SK-N-DZ (cell line): ENCODE measurements around the gene CREB3. TPM values are rescaled to one million over a fixed set of nuclear protein-coding genes. Genes with fewer than 3 reads are reported as not detected.
A peak's percentile ranks its signal among the peaks of the same experiment; 100 is the strongest.

ENCODE experiments used
- DNase-seq: peaks from one replicate; pipeline ENCODE4 v3.0.0-alpha.2; 2015; ENCODE audit warnings: low spot score
- polyA plus RNA-seq, 2 experiments: library from polyadenylated mRNA; depleted of rRNA; stranded (reverse); fragments of >200 nt; gene quantifications; 2 replicates each; pipeline ENCODE4 v1.2.3, GENCODE V29; 2014

The CREB3 gene, protein sequence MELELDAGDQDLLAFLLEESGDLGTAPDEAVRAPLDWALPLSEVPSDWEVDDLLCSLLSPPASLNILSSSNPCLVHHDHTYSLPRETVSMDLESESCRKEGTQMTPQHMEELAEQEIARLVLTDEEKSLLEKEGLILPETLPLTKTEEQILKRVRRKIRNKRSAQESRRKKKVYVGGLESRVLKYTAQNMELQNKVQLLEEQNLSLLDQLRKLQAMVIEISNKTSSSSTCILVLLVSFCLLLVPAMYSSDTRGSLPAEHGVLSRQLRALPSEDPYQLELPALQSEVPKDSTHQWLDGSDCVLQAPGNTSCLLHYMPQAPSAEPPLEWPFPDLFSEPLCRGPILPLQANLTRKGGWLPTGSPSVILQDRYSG
- polyA plus RNA-seq (2014; cell fraction: cytosol; rRNA removed), result 45.0 and 48.4 TPM in 2 replicates
- polyA plus RNA-seq (2014; cell fraction: nucleus; rRNA removed), result 28.7 and 30.2 TPM in 2 replicates

DNA sequence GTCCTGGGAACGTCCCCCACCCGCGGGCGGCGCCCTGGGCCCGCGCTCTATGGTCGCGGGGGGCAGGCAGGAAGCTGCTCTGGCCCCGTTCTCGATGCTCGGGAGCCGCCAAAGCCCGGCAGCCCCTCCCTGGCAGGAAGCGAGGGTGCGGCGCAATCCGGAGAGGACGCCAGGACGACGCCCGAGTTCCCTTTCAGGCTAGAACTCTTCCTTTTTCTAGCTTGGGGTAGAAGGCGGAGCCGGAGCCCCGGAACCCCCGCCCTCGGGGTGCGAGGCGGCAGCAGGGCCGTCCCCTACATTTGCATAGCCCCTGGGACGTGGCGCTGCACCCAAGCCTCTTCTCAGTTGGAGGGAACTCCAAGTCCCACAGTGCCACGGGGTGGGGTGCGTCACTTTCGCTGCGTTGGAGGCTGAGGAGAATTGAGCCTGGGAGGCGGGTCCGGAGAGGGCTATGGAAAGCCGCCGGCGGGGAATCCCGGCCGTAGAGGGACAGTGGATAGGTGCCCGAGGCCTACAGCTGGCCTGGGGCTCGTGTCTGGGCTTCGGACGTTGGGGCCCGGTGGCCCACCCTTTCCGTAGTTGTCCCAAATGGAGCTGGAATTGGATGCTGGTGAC is at the start of gene CREB3, which contains the start of gene TLN1:
CREB3 (plus strand) TSS at position 482 of the 615 bp plus-strand sequence; CDS start at position 589, 107 bp downstream.
TLN1 (minus strand) TSS at position 11 of the 615 bp plus-strand sequence. CDS start 6,501 bp downstream, outside the sequence.
- peak; percentile 98 for DNase-seq

DNA sequence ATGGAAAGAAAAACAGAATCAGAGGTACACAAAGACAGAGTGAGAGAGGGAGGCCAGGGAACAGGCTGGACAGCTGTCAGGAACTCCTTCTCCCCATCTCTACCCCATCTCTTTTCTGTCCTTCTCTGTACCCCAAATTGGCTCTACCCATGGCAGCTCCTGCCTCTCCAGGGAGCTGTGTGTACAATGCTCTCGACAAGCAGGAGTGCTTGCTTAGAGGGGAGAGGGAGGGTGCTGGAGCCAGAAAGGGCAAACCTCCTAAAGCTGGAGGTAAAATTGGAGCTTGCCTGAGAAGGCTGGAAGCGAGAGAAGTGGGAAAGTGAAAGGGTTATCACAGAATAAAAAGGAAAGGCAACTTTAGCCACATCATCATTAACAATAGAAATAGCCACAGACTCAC is 49.1 kb upstream of the CREB3 start:
- no peak for DNase-seq

DNA sequence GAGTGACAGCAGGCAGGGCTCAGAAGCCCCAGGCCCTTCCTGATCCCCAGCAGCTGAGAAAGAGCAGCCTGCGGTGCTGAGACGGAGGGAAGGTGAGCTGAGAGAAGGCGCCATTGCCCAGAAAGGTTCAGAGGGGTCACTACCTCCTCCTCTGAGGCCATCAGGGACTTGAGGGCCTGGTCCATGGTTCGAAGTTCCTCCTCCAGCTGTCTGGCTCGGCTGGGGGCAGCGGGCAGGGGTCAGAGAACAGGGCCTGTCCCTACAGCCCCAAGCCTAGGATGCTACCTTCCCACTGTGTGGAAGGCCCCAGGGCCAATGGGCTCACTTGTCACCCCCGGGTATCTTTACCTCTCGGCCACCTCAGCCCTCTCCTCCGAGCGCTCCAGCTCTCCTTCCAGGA is 47.5 kb upstream of the CREB3 start:
- DNase-seq, result no peak

DNA sequence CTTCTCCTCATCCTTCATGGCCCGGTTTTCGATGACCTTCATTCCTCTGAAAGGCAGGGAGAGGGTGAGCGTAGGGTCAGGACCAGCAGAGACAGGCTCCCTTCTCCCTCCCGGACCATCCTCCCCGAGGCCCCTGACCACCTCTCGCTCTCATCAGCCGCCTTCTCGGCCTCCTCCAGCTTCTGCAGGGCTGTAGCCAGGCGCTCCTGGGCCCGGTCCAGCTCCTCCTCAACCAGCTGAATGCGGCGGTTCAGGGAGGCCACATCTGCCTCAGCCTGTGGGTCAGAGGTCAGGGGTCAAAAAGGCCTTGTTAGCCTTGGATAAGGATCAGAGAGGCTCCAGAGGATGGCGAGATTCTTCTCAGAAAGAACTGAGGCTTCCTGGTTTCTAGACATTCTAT is 47.0 kb upstream of the CREB3 start:
- DNase-seq, result no peak

DNA sequence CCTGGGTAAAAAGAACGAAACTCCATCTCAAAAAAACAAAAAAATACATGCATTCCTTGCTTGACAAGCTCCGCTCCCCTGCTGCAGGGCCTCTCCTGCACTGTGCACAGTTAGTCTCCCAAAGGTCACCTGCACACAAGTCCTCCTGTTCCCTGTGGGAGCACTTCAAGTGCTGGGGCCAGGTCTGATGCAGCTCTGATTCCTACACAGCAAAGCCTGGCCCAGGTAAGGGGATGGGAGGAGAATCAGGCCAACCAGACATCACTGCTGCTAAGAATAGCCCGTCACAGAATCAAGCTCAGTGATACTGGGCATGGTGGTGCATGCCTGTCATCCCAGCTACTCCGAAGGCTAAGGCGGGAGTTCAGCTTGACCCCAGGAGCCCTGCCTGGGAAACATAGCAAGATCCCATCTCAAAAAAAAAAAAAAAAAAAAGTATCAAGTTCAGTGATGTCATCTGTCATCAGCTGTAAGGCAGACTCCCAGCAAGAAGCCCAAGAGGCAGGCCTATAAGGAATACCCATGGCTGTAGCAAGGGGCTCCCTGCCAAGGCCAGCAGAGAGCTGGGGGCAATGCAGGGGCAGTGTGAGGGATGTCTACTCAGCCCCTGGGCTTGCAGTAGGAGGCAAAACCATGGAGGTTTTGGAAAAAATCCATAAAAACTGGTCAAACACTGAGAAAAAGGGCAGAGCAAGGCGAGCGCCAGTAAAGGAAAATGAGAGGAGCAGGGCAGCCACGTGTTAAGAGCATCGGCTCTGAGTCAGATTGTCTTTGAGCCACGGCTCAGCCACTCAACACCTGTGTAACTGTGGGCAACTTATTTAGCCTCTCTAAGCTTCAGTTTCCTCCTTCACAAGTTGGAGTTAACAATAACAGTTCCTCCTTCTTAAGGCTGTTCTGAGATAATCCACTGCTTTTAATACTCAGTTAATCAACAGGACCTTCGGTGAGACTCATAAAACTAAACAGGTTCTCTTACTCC is 46.0 kb upstream of the CREB3 start:
- DNase-seq, result peak; percentile 32

DNA sequence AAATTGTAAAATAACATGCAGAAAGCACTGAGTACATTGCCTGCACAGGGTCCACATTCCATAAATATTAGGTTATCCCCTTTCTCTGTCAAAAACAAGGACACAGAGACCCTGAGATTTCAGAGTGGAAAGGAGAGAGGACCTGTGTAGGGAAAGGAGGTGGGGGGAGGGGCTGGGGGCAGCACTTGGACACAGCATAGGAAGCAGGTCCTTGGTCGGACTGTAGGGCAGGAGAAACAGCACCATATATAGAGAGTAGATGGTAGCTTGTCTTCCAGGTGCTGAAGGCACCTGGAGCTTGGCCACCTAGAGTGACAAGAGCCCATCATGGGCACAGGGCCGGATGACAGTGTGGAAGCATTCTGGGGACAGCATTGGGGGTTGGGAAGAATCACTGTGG is 45.2 kb upstream of the CREB3 start:
- no peak for DNase-seq

DNA sequence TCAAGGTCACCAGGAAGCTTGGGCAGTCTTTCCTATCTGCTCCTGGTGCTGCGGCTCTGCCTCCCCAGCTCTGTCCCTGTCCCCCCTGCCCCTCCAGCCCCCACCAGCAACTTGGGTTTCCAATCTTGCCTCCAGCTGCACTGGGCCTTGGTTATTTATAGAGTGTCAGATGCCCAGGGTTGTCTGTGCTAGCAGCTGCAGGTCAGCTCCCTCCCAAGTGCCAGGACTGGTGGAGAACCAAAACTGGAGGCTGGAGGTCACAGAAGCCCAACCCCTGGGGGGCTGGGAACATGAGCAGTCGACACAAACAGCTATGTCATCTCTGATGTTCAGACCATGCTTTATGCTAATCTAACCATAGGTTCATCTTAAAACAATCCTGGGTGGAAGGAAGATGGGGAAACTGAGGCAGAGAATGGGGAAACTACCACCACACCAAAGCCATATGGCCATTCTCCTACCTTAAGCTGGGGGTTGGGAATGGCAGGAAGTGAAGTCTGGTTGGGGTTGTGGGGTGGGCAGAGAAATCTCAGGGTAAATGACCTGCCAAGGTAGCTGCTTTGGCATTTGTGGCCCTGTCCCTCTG is 44.4 kb upstream of the CREB3 start:
- DNase-seq, result no peak

DNA sequence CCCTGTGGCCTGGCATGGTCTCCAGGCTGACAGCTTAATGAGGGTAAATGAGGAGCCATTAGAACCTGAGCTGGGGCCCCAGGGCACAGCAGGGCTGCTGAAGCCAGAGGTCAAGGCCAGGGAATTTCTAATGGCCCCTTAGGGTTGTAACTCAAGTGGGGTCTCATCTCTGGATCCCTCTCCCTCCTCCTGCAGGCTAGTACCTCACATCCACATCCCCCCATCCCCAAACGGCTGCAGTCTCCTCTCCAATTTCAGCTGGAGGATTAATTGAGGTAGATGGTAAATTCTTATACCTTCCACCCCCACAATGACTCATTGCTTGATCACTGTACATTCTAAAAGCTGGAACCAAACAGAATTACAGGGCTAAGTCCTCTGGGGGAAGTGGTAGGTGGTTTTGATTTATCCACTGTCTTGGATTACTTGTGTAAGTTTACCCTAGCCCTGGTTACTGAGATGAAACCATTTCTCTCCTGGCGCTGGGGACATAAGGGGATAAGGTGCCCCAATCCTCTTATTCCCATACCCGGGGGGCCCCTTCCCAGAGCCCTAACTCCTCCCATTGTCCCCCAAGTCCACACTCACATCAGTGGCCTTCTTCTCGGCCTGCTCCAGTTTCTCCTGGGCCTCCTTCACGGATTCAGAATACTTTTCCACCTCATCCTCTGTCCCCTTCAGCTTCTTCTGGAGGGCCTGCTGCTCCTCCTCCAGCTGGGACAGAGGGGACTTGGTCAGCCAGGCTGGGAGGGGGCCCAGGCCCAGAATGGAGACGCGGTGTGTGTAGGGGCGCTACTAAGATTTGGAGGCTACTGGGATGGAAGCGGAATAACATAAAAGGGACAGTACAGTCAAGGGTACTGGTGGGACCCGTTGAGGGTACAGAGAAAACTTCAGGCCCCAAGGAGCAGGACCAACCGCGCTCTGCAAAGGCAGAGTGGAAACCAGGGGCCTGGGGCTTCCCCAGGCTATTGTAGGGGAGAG is 43.6 kb upstream of the CREB3 start:
- no peak for DNase-seq

DNA sequence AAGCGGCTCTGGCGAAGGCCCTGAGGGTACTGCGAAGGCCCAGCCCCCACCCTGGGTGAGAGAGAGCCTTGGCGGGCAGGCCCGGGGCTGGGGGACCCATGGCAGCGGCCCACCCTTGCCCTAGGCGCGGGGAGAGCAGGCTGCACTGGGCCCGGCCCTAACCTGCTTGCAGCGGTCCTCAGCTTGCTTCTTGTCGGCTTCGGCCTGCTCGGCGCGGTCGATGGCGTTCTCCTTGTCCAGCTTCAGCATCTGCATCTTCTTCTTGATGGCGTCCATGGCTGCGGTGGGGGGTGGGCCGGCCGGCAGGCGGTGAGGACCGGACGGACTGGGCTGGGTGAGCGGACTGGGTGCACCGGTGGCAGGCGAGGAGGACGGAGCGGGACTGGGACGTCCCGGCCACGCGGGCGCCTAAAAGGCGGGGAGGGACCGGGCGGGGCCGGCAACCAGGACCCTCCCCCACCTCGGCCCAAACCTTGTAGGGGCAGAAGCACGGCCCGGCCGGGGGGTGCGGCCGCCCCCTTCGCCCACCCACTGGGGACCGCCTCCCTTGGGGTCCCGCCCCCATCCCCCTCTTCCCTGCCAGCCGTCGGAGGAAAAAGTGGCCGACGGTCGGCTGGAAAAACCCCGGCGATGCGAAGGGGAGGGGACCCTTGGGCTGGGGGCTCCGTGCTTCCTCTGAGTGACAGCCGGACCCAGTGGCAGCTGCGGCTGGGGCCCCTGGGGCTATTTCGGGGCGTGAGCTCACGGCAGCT is 42.7 kb upstream of the CREB3 start, which contains the start of gene TPM2:
TPM2 (minus strand) TSS at position 384 of the 752 bp plus-strand sequence; CDS start at position 276, 108 bp downstream.
- no peak for DNase-seq

DNA sequence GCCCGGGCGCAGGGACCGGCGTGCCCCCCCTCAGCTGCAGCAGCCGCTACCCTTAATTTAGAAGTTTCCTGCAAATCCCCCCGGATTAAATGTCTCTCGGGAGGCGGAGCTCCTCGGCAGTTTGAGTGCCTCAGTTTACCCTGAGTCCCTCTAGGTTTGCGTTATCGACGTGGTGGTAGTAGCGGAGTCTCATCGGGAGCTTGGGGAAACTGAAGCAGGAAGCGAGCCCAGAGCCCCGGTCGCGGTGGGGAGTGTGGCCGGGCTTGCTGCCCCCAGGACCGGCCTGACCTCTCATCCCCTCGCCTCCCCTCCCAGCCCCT is 42.2 kb upstream of the CREB3 start:
- no peak for DNase-seq

DNA sequence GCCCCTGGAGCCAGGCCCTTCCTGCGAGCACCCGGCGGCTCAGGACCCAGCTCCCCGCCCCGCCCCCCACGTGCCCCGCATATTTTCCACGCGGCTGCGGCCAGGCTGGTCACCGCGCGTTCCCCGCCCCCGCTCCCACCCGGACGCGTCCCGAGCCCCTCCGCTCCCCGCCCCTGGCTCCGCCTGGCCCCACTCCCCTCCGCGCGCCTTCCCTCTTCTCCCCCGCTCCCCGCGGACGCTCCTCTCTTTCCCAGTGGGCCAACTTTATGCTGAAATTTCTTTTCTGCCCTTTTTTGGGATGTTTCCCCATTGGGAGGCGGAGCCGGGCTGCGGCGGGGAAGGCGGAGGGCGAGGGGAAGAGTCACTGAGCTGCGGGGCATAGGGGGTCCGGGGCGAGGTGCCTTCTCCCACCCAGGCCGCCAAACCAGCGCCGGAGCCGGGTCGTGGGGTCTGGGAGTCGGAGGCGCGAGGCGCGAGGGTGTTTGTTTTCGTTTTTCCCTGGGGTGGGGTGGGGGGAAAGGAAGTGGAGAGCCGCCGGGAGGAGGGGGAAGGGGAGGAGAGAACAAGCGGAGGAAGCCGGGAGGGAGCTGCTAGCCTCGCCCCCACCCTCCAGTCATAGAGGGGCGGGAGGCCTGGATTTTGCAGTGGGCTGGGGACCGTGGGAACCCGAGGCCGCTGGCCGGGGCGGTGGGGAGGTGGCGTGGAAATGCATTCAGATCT is 41.7 kb upstream of the CREB3 start:
- peak; percentile 52 for DNase-seq

DNA sequence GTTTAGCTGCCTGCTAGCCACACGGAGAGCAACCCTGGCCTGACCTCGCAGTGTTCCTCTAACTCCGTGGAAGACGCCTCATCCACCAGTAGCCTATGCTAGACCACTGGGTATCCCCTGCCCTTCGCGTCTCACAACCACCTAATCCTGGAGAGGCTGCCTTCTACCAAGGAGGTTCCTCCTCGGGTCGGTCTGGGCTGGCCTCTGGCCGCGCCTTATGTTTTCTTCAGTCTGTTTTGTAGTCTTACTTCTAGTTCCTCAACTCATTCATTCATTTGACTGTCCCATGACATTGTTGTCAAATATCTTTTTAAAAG is 41.2 kb upstream of the CREB3 start:
- peak; percentile 29 for DNase-seq

DNA sequence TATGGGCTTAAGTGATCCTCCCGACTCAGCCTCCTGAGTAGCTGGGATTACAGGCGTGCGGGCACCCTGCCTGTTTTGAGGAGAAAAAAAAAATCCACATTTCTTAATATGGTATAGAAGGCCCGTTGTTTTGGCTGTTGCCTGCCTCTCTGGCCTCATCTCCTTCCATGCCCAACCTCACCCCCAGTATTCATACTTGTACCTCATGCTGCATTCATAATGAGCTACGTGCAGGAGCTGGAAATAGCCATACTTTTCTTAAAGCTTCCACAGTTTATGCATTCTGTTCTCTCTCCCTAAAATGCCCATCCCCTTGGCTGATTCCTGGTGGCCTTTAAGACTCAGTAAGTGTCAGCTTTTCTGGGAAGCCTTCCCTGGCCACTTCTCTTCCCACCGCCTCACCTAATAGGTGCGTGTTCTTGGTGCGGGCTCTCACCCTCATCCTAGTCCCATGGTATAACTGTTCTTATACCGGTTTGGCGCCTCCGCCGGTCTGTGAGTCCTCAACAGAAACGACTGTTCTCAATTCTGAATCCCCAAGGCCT is 40.6 kb upstream of the CREB3 start:
- DNase-seq, result no peak

DNA sequence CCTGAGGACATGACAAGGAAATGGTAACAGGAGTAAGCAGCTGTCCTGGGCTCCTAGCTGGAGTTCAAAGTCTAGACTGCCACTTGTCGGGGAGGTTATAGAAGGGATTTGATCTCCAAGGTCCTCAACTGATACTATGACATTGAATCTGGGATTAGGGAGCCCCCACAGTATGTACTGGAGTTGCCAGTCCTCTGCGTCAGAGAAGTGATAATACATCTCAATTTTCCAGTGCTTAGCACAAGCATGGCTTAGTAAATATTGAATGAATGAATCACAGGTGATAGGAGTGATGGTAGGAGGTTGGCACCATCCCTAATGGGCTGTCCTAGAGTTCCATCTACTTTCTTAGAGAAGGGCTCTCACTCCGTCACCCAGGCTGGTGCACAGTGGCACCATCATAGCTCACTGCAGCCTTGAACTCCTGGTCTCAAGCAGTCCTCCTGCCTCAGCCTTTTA is 36.5 kb upstream of the CREB3 start:
- no peak for DNase-seq

DNA sequence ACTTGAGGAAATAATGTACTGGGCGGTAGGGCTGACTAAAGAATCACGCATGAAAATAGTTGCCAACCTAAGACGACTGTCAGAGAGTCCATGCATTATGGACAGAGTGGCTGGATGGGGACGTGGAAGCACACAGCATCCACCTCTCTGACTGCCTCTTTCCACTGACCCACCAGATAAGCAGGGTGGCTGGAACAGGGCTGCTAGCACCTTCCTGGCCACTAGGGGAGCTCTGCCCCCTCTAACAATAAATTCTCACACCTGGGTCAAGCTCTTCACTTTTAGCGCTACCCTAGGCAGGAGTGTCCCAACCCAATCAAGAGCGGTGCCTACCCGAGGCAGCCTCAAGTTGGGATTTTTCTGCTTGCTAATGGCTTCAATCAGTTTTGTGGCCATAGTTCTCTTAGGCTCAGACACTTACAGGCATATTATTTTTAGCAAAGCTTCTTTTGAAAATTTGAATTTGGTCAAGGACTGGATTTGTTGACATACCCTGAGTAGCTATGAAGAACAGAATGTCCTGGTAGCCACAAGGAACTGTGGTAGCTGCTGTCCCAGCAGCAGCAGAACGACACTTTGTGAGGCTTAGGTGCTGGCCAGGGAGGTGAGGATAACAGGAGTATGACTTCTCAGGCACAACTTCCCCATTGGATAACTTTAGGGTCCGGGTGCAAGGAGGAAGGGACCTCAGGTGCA is 35.8 kb upstream of the CREB3 start:
- DNase-seq, result peak; percentile 54

DNA sequence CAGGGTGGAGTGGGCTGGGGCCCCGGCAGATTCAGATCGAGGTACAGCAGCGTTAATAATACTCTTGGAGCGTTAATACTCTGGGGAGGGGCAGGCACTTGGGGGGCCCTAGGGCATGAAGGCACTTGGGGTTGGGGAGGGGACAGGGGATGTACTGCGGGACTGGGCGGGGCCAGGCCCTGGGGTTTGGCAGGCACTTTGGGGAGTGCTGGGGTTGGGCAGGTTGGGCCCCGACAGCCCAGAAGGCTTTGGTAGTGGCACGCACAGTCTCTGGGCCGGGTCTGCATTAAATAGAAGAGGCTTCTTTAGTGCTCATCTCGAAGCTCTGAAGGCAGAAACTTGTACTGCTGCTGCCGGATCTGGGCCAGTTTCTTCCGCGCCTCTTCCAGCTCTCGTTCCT is 35.0 kb upstream of the CREB3 start:
- no peak for DNase-seq

DNA sequence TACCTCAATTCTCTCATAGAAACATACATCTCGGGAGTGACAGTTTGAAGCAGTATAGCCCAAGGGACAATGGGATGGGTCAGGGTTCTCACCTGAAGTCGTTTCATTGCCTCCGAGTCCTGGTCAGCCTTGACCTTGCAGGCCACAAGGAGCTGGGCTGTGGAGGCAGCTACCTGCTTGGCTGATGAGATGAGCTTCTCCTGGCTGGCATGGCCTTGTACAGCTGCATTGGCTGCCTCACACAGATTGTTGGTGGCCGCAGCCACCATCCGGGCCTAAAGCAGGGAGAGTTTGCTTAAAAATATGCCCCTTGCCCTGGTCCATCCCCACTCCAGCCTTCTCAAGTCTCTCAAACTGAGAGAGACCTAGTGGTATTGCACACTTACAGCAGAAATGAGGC is 34.2 kb upstream of the CREB3 start:
- no peak for DNase-seq

DNA sequence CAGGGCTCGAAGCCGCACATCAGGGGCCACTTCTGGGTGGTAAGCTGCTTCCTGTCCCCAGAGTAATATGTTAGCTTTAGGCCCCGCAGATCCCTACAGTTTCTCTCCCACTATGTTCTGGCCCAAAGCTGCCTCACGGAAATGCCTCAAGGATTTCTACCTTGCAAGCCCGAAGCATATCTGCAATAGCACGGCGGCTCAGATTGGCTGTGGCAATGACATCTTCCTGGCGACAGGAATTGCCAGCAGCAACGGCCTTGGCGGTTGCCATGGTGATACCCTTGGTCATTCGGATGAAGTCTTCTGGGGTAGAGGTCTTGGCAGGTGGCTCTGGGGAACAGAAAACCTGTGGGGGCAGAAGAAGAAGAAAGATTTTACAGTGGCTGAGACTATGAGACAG is 32.4 kb upstream of the CREB3 start:
- DNase-seq, result no peak
